ENCODE measurements around the gene SRC.

- TF ChIP-seq CTCF (IDR thresholded peaks at IDR 0.05) (no peak), POLR2A (IDR thresholded peaks at IDR 0.05) (no peak)
Measured at GRCh38 chr20:37408302-37409193, 62.6 kb downstream of the SRC start.
